WTC11 (cell line): ENCODE measurements around the gene S100A8.

Source experiments
- CTCF ChIP-seq: fragments of 200-600 bp; IDR thresholded peaks from 2 replicates; pipeline ENCODE4 v1.8.0; 2022; ENCODE audit warnings: antibody characterized with exemption
- FOXP1 ChIP-seq: sonication (generic); formaldehyde crosslinking; IDR thresholded peaks from 2 replicates; pipeline ENCODE4 v1.8.0; 2022; ENCODE audit warnings: missing genetic modification reagents, mild to moderate bottlenecking, moderate library complexity, borderline replicate concordance
- NR2C2 ChIP-seq: sonication (generic); formaldehyde crosslinking; IDR thresholded peaks from 2 replicates; pipeline ENCODE4 v1.8.0; 2022; ENCODE audit warnings: mild to moderate bottlenecking, missing genetic modification reagents
- NR3C1 ChIP-seq: sonication (generic); formaldehyde crosslinking; conservative IDR thresholded peaks from 2 replicates; pipeline ENCODE4 v1.8.1; 2023; ENCODE audit warnings: low read depth, mild to moderate bottlenecking, missing genetic modification reagents

DNA sequence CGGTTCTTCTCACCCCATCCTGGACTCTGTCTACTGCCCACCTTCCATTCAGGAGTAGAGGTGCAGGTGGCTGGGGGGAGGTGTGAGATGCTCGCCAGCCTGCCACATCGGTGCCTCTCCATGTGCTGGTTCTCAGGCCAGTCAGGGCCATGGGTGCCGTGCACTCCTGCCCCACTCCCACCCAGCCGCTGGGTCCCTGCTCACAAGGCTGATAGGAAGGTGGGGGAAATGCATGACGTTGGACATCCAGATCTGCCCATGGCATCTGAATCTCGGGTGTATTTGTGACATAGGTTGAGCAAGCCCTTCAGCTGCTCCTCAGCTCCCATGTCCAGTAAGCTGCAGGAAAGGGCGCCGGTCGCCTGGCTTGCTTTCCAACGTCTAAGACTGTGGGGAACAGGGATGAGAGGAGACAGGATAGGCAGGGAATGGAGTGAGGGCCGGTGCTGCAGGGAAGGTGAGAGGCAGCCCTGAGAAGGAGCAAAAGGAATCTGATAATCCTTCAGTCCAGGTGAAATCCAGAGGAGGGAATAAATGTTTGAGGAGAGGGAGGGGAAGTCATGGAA lies 37.3 kb upstream of the S100A8 start:
- no peak for TF ChIP-seq NR3C1
- no peak for TF ChIP-seq CTCF
- no peak for TF ChIP-seq NR2C2 (CRISPR knock-in tag)
- TF ChIP-seq FOXP1 = no peak
